ENCODE results near the gene RUVBL1. TPM values are rescaled to one million over a fixed set of nuclear protein-coding genes. Genes with fewer than 3 reads are reported as not detected.

Gene RUVBL1
- total and polyA plus RNA-seq, 7 donors: 12.0 to 40.6 (median 17.1) TPM

DNA sequence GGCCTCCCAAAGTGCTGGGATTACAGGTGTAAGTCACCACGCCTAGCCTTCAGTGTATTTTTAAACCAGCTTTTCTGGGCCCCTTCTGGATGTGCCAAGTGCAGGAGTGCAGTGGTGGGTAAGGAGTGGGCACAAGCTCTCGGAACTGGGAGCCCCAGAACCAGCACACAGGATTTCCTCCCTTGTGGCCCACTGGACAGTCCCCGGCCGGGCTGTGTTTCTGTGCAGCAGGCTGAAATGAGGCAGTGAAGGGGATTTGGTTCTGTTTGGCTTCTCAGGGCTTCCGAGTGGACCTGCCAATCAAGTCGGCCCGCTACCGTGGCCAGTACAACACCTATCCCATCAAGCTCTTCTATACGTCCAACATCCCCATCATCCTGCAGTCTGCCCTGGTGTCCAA is 56.9 kb downstream of the RUVBL1 start:
- no peak overlapping the region for H3K27ac ChIP-seq
- H3K4me1 ChIP-seq: no peaks in the 10 kb centered on the region
- TF ChIP-seq POLR2AphosphoS5 (IDR thresholded peaks at IDR 0.05): no peak
- no peak for TF ChIP-seq POLR2A (IDR thresholded peaks at IDR 0.05)
- TF ChIP-seq CTCF (IDR thresholded peaks at IDR 0.05): no peak
- no peak for TF ChIP-seq EP300 (IDR thresholded peaks at IDR 0.05)
- no peaks in the 10 kb centered on the region for H3K27me3 ChIP-seq
- no peak for DNase-seq
- no peaks in the 10 kb centered on the region for H3K9me3 ChIP-seq
- peaks cover 71 to 100% (median 94%) of the 10 kb centered on the region in 4 donors for H3K36me3 ChIP-seq
- no peak overlapping the region for H3K4me3 ChIP-seq
- WGBS, 2 donors: 93 to 94% methylated on average over 9 of the region's 9 CpGs
- intact Hi-C loops (cut with DNase I): no loop called here

- no peak for TF ChIP-seq POLR2AphosphoS5 (IDR thresholded peaks at IDR 0.05)
- no peak for TF ChIP-seq EP300 (IDR thresholded peaks at IDR 0.05)
- no peak for TF ChIP-seq CTCF (IDR thresholded peaks at IDR 0.05)
- no peak for TF ChIP-seq POLR2A (IDR thresholded peaks at IDR 0.05)
- peaks cover 69 to 100% (median 96%) of the 10 kb centered on the region in 4 donors for H3K36me3 ChIP-seq
Observed at GRCh38 chr3:128066114-128066513, 57.5 kb downstream of the RUVBL1 start.

DNA sequence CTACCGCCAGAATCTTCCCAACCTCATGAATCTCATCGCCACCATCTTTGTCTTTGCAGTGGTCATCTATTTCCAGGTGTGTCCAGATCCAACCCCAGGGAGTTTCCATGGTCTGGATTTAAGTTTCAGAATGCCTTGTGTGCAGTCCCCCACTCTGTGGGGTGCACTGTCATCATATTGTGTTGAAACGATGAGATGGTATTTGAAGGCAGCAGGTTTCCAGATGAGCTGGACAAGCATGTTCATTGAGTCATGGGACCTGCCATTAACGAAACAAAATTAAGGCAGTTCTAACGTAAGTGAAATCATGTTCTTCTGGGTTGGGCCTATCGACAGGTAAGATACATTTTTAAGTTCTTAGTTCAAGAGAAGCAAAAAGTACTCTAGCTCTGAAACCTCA is 58.6 kb downstream of the RUVBL1 start:
- H3K36me3 ChIP-seq: peaks cover 65 to 100% (median 96%) of the 10 kb centered on the region in 4 donors

More at GRCh38 chr3:128066114-128066513, 57.5 kb downstream of the RUVBL1 start:
- Histone ChIP-seq H3K4me1 (no peaks in the 10 kb centered on the region), H3K4me3 (no peak overlapping the region), H3K9me3 (no peaks in the 10 kb centered on the region), H3K27ac (no peak overlapping the region), H3K27me3 (no peaks in the 10 kb centered on the region)
- intact Hi-C loops (cut with DNase I): no loop called here
- DNase-seq: no peak
- WGBS, 2 donors: 94 to 98% methylated on average over 4 of the region's 4 CpGs

GRCh38 chr3:128063865-128064264 is 59.7 kb downstream of the RUVBL1 start:
- no peaks in the 10 kb centered on the region for H3K9me3 ChIP-seq
- DNase-seq: no peak
- WGBS, 2 donors: 92 to 95% methylated on average over 2 of the region's 2 CpGs
- peaks cover 58 to 100% (median 94%) of the 10 kb centered on the region in 4 donors for H3K36me3 ChIP-seq
- intact Hi-C loops (cut with DNase I): no loop called here
- H3K4me3 ChIP-seq: no peak overlapping the region
- no peaks in the 10 kb centered on the region for H3K27me3 ChIP-seq
- no peak overlapping the region for H3K27ac ChIP-seq
- TF ChIP-seq EP300 (IDR thresholded peaks at IDR 0.05) (no peak), POLR2AphosphoS5 (IDR thresholded peaks at IDR 0.05) (no peak), POLR2A (IDR thresholded peaks at IDR 0.05) (no peak), CTCF (IDR thresholded peaks at IDR 0.05) (no peak)
- no peaks in the 10 kb centered on the region for H3K4me1 ChIP-seq

More for the DNA sequence above, 58.6 kb downstream of the RUVBL1 start:
- H3K9me3 ChIP-seq: no peaks in the 10 kb centered on the region
- intact Hi-C loops (cut with DNase I): no loop called here
- WGBS, 2 donors: 91 to 96% methylated on average over 6 of the region's 6 CpGs
- no peak overlapping the region for H3K4me3 ChIP-seq
- no peak for DNase-seq
- no peak overlapping the region for H3K27ac ChIP-seq
- H3K4me1 ChIP-seq: no peaks in the 10 kb centered on the region
- H3K27me3 ChIP-seq: no peaks in the 10 kb centered on the region
- TF ChIP-seq POLR2A (IDR thresholded peaks at IDR 0.05) (no peak), POLR2AphosphoS5 (IDR thresholded peaks at IDR 0.05) (no peak), CTCF (IDR thresholded peaks at IDR 0.05) (no peak), EP300 (IDR thresholded peaks at IDR 0.05) (no peak)

Measured in sigmoid colon (tissue), 7 donors.